HG03039 (cell line): ENCODE data around the gene FLOT2.
"Not testable (repeated sequence)": the region's sequence is repeated elsewhere in the genome, so short reads cannot be mapped to it uniquely, and the experiment has no call there.

Experiments
- ATAC-seq: cut with Tn5 transposase; IDR thresholded peaks from one replicate; pipeline ENCODE4 v1.9.1; 2021; ENCODE audit warnings: mild to moderate bottlenecking, moderate library complexity; ENCODE audit not compliant: unreplicated experiment

The FLOT2 gene

GRCh38 chr17:28853295-28853694 is 44.2 kb downstream of the FLOT2 start:
- no peak for ATAC-seq

GRCh38 chr17:28849281-28849680 is 48.3 kb downstream of the FLOT2 start:
- ATAC-seq, result no peak

GRCh38 chr17:28848667-28849066 is 48.9 kb downstream of the FLOT2 start:
- not testable (repeated sequence) for ATAC-seq

- ATAC-seq, result not testable (repeated sequence)
These were observed 50.8 kb downstream of the FLOT2 start for GRCh38 chr17:28846699-28847098.

- ATAC-seq, result no peak
These were observed 51.3 kb downstream of the FLOT2 start for GRCh38 chr17:28846231-28846630.

GRCh38 chr17:28843816-28844148 is 53.8 kb downstream of the FLOT2 start:
- no peak for ATAC-seq

- peak; percentile 72 for ATAC-seq
These were observed 55.1 kb downstream of the FLOT2 start, which contains the start of gene FAM222B for GRCh38 chr17:28842282-28843012. TSS of gene FAM222B (minus strand) at chr17:28842790. CDS start at chr17:28766667, 76,123 bp downstream.

- ATAC-seq, result no peak
These were observed 55.6 kb downstream of the FLOT2 start for GRCh38 chr17:28841901-28842281.

GRCh38 chr17:28839221-28839620 is 58.3 kb downstream of the FLOT2 start:
- ATAC-seq, result no peak

GRCh38 chr17:28836541-28836940 is 61.0 kb downstream of the FLOT2 start:
- ATAC-seq, result not testable (repeated sequence)

GRCh38 chr17:28834420-28834819 is 63.1 kb downstream of the FLOT2 start:
- no peak for ATAC-seq
